Endothelial cell of umbilical vein (primary cell): ENCODE results near the gene LRRK1. TPM values are rescaled to one million over a fixed set of nuclear protein-coding genes. Genes with fewer than 3 reads are reported as not detected.

Experiments
- BruUV-seq: library from RNA; stranded (reverse); fragments of 400-500 nt; replicated peaks from 2 replicates; lab custom pipeline; 2021; lab: Mats Ljungman, UMichigan
- CTCF ChIA-PET: fragments of 300-600, 350-600 bp; sonication (Branson Sonifier 250); formaldehyde crosslinking; loops from one replicate; lab custom pipeline; 2021; ENCODE audit warnings: antibody characterized with exemption, inconsistent platforms; lab: Charles Lee
- POLR2A ChIA-PET: fragments of 300-600, 350-600 bp; sonication (Branson Sonifier 250); formaldehyde crosslinking; loops from one replicate; lab custom pipeline; 2021; ENCODE audit warnings: antibody characterized with exemption, inconsistent platforms; lab: Charles Lee
- DNase-seq: peaks from one replicate; pipeline ENCODE4 v3.0.0-alpha.2; 2011; ENCODE audit warnings: low read depth, low spot score
- FAIRE-seq: peaks from 2 replicates; lab custom pipeline; 2011; peaks lifted over from hg19 to GRCh38; lab: Jason Lieb, UNC
- H2AFZ ChIP-seq: 2 replicates; pipeline ENCODE4 v1.6.0; 2012; ENCODE audit warnings: low read depth, low read length, control low read depth, inconsistent platforms
- H3K27ac ChIP-seq: 2 replicates; pipeline ENCODE4 v1.5.1; 2011; ENCODE audit warnings: low read depth, mild to moderate bottlenecking, control low read depth, low read length, moderate library complexity; ENCODE audit not compliant: insufficient read depth
- H3K27me3 ChIP-seq, 2 experiments: 2 replicates each; pipeline versions ENCODE4 v1.6.0 to v1.6.1; 2011; ENCODE audit warnings: low read length in 2 of 2, mixed read lengths in 1 of 2; ENCODE audit not compliant: control insufficient read depth in 2 of 2, insufficient read depth in 2 of 2
- H3K36me3 ChIP-seq, 2 experiments: 2 replicates in 1 of 2; 3 replicates in 1 of 2; pipeline ENCODE4 v1.5.1; 2011; ENCODE audit warnings: low read length in 2 of 2, mild to moderate bottlenecking in 1 of 2, moderate library complexity in 1 of 2; ENCODE audit not compliant: control insufficient read depth in 2 of 2, insufficient read depth in 2 of 2; ENCODE audit errors: extremely low read depth in 1 of 2
- H3K4me1 ChIP-seq: 3 replicates; pipeline ENCODE4 v1.5.1; 2011; ENCODE audit warnings: mild to moderate bottlenecking, low read length; ENCODE audit not compliant: control insufficient read depth, insufficient read depth; ENCODE audit errors: extremely low read depth
- H3K4me2 ChIP-seq: 2 replicates; pipeline ENCODE4 v1.6.1; 2011; ENCODE audit warnings: low read length, control low read depth, mixed read lengths; ENCODE audit not compliant: insufficient read depth
- H3K4me3 ChIP-seq, 3 experiments: fragments of 200-600 bp in 1 of 3; sonication (generic), shearing (Covaris generic) in 1 of 3; replicated peaks in 1 of 3; 2 replicates each; pipeline ENCODE4 v1.5.1; 2011 to 2016; ENCODE audit warnings: control low read depth in 3 of 3, low read length in 3 of 3, mild to moderate bottlenecking in 2 of 3, inconsistent platforms in 1 of 3, low read depth in 1 of 3, moderate library complexity in 1 of 3; ENCODE audit not compliant: insufficient read depth in 1 of 3
- H3K79me2 ChIP-seq: 2 replicates; pipeline ENCODE4 v1.6.0; 2012; ENCODE audit warnings: low read length, inconsistent platforms; ENCODE audit not compliant: control insufficient read depth, insufficient read depth
- H3K9ac ChIP-seq: replicated peaks from 2 replicates; pipeline ENCODE3; 2011; ENCODE audit warnings: low read length, control low read depth; ENCODE audit not compliant: insufficient read depth; ENCODE audit errors: extremely low read depth
- H3K9me1 ChIP-seq: replicated peaks from 3 replicates; pipeline ENCODE4 v1.6.0; 2011; ENCODE audit warnings: mild to moderate bottlenecking, low read length; ENCODE audit not compliant: control insufficient read depth, insufficient read depth; ENCODE audit errors: extremely low read depth
- H3K9me3 ChIP-seq: replicated peaks from 2 replicates; pipeline ENCODE4 v1.5.1; 2012; ENCODE audit warnings: low read length, inconsistent platforms; ENCODE audit not compliant: control insufficient read depth, insufficient read depth
- H4K20me1 ChIP-seq: replicated peaks from 2 replicates; pipeline ENCODE3; 2011; ENCODE audit warnings: mild to moderate bottlenecking, low read length; ENCODE audit not compliant: control insufficient read depth, insufficient read depth; ENCODE audit errors: extremely low read depth
- CTCF ChIP-seq, 2 donors: IDR thresholded peaks; 1 replicate in 1 of 2; 2 replicates in 1 of 2; pipeline ENCODE4 v1.5.1; 2011; ENCODE audit warnings: low read length in 2 of 2, mild to moderate bottlenecking in 2 of 2, moderate library complexity in 2 of 2, control low read depth in 1 of 2, inconsistent platforms in 1 of 2, low read depth in 1 of 2; ENCODE audit not compliant: insufficient read depth in 1 of 2; ENCODE audit errors: extremely low read depth in 1 of 2
- EZH2 ChIP-seq: IDR thresholded peaks from 2 replicates; pipeline ENCODE4 v1.6.1; 2012; ENCODE audit warnings: borderline replicate concordance, low read depth, mild to moderate bottlenecking, moderate library complexity, low read length, inconsistent platforms; ENCODE audit not compliant: severe bottlenecking
- FOS ChIP-seq: IDR thresholded peaks from 2 replicates; pipeline ENCODE4 v1.6.1; 2011; ENCODE audit warnings: mild to moderate bottlenecking, low read length, moderate library complexity, borderline replicate concordance; ENCODE audit not compliant: insufficient read depth
- GATA2 ChIP-seq: IDR thresholded peaks from 2 replicates; pipeline ENCODE4 v1.7.0; 2011; ENCODE audit warnings: low read depth, mild to moderate bottlenecking, moderate library complexity, mixed read lengths, low read length; ENCODE audit not compliant: insufficient read length, insufficient read depth
- JUN ChIP-seq: IDR thresholded peaks from 2 replicates; pipeline ENCODE4 v1.6.1; 2011; ENCODE audit warnings: borderline replicate concordance, low read depth; ENCODE audit not compliant: insufficient read length, insufficient read depth
- MAX ChIP-seq: IDR thresholded peaks from 2 replicates; pipeline ENCODE4 v1.6.1; 2011; ENCODE audit not compliant: insufficient read depth, insufficient read length
- MYC ChIP-seq: IDR thresholded peaks from one replicate; pipeline ENCODE4 v1.6.1; 2011; ENCODE audit warnings: mild to moderate bottlenecking, low read depth, low read length
- POLR2A ChIP-seq: IDR thresholded peaks from 2 replicates; pipeline ENCODE4 v1.6.1; 2012; ENCODE audit warnings: low read depth, mild to moderate bottlenecking, control low read depth, low read length
- POLR2AphosphoS5 ChIP-seq: IDR thresholded peaks from 2 replicates; pipeline ENCODE4 v1.6.1; 2012; ENCODE audit warnings: low read depth, mild to moderate bottlenecking, control low read depth, low read length, moderate library complexity; ENCODE audit not compliant: insufficient read depth
- dilution Hi-C: fragments of 300-500 bp; cut with MboI; formaldehyde crosslinking; loops from one replicate; pipeline ENCODE4 v1.15.0; 2019; ENCODE audit warnings: low sequenced_read_pairs; ENCODE audit not compliant: extremely low pct_ligation_motif_present
- intact Hi-C: fragments of 100-400 bp; cut with micrococcal nuclease; formaldehyde crosslinking; loops from one replicate; pipeline ENCODE4 v1.10.0; 2022
- polyA plus RNA-seq, 4 experiments: library from polyadenylated mRNA; depleted of rRNA in 3 of 4; stranded (reverse) in 3 of 4; unstranded in 1 of 4; fragments of >200 nt; gene quantifications; 2 replicates each; pipeline versions ENCODE4 v1.2.1 to v1.2.3, GENCODE V29; 2011 to 2012; ENCODE audit warnings: missing spikeins in 1 of 4
- total RNA-seq: library from RNA; stranded (reverse); gene quantifications from 2 replicates; pipeline ENCODE4 v1.2.3, GENCODE V29; 2021

Gene LRRK1
- total and polyA plus RNA-seq, 2 donors (not counting 3 experiments of a cell fraction or from before 2014, with no cell fraction given): 11.0 to 22.1 TPM

DNA sequence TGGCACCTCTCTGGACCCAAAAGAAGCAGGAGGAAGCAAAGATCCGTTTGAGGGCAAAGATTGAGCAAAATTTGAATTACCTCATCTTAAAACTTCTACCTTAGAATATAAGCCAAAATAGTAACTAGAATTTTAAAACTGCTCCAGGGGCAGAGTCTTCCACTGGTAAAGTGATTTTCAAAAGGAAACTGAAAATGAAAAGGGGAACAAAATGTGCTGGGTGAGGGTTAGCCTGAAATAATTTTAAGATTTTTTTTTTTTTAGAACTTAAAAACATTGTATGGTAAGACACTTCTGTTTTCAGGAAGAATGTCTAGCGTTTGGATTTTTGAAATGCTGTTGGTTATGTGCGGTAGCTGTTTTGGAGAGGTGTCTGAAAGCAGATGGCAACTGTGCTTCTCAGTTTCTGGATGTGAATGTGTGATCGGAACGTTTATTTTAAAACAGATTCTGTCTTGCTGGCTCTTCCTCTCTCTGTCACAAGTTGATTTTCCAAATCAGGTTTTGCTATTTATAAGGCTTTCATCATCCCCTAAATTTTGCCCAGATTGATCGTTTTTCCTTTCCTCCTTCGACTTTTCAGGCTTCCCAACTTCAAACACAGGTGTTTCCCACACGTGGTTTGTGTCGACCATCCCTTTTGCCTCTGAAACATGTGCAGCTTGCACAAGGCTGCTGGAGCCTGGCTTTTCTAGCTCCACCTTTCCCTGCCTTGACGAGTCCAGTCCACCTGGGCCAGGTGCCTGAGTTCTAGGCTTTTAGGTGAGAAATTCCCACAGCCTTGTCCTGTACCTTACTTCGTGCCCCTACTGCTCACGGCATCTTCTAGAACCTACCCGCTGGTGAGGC lies 3.3 kb downstream of the LRRK1 start:
- H2AFZ ChIP-seq: no peak overlapping the region
- TF ChIP-seq POLR2A: no peak
- no peak for TF ChIP-seq POLR2AphosphoS5
- no peak for TF ChIP-seq MAX
- no peak for TF ChIP-seq MYC
- no peak for TF ChIP-seq CTCF (IDR thresholded peaks at IDR 0.05; ENCODE audit: extremely low read depth in 1 of 2, insufficient read depth in 1 of 2, low read depth in 1 of 2, low read length in 2 of 2)
- TF ChIP-seq EZH2: no peak
- no peak for TF ChIP-seq JUN
- TF ChIP-seq GATA2: no peak
- TF ChIP-seq FOS: no peak
- H3K9ac ChIP-seq: no peak overlapping the region
- intact Hi-C loops (no loop called here), dilution Hi-C loops (no loop called here)
- no peaks in the 10 kb centered on the region for H3K27me3 ChIP-seq
- peaks cover 14% of the 10 kb centered on the region for H3K4me1 ChIP-seq
- H3K4me2 ChIP-seq: no peak overlapping the region
- H3K79me2 ChIP-seq: peaks cover 10% of the 10 kb centered on the region
- CTCF ChIA-PET: interaction anchor here (9.2 kb wide), 1 partner anchor 87 kb away, joined by 371 read pairs; no protein-coding TSS in a partner anchor
- no peak overlapping the region for H3K4me3 ChIP-seq
- POLR2A ChIA-PET: no interaction called here
- H3K9me1 ChIP-seq: no peaks in the 10 kb centered on the region
- no peak overlapping the region for H3K27ac ChIP-seq
- BruUV-seq: no TSS peak
- peaks cover 0 to 9% of the 10 kb centered on the region in 2 experiments for H3K36me3 ChIP-seq
- H4K20me1 ChIP-seq: no peaks in the 10 kb centered on the region
- no peak for FAIRE-seq
- DNase-seq: no peak
- no peaks in the 10 kb centered on the region for H3K9me3 ChIP-seq
